ENCODE data around the gene TNN. TPM values are rescaled to one million over a fixed set of nuclear protein-coding genes. Genes with fewer than 3 reads are reported as not detected.

TNN gene
- total and polyA plus RNA-seq, 10 of the 15 experiments (the other 5 are each of a cell fraction or from before 2014, with no cell fraction given): 0.05 to 0.17 (median 0.11) TPM

DNA sequence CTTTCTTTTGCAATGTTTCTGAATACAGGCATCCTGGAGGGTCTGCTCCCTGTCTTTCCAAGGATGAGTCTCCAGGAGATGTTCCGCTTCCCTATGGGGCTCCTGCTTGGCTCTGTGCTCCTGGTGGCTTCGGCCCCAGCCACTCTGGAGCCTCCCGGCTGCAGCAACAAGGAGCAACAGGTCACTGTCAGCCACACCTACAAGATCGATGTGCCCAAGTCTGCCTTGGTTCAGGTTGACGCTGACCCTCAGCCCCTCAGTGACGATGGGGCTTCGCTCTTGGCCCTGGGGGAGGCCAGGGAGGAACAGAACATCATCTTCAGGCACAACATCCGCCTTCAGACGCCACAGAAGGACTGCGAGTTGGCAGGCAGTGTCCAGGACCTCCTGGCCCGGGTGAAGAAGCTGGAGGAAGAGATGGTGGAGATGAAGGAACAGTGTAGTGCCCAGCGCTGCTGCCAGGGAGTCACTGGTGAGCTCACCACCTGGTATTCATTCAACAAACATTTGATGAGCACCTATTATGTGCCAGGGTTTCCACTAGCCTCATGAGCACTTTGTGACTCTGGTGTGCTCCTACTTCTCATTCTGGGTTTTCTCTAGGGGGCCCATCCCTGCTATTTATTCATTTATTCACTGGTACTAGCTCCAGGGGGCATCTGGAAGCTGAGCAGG lies 9.9 kb downstream of the TNN start (continued):
- TF ChIP-seq, protein P1, sequence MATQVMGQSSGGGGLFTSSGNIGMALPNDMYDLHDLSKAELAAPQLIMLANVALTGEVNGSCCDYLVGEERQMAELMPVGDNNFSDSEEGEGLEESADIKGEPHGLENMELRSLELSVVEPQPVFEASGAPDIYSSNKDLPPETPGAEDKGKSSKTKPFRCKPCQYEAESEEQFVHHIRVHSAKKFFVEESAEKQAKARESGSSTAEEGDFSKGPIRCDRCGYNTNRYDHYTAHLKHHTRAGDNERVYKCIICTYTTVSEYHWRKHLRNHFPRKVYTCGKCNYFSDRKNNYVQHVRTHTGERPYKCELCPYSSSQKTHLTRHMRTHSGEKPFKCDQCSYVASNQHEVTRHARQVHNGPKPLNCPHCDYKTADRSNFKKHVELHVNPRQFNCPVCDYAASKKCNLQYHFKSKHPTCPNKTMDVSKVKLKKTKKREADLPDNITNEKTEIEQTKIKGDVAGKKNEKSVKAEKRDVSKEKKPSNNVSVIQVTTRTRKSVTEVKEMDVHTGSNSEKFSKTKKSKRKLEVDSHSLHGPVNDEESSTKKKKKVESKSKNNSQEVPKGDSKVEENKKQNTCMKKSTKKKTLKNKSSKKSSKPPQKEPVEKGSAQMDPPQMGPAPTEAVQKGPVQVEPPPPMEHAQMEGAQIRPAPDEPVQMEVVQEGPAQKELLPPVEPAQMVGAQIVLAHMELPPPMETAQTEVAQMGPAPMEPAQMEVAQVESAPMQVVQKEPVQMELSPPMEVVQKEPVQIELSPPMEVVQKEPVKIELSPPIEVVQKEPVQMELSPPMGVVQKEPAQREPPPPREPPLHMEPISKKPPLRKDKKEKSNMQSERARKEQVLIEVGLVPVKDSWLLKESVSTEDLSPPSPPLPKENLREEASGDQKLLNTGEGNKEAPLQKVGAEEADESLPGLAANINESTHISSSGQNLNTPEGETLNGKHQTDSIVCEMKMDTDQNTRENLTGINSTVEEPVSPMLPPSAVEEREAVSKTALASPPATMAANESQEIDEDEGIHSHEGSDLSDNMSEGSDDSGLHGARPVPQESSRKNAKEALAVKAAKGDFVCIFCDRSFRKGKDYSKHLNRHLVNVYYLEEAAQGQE (IDR thresholded peaks at IDR 0.05; ENCODE audit: low read depth, low read length): no peak
- TF ChIP-seq YY1 (IDR thresholded peaks at IDR 0.05; ENCODE audit: low read depth, low read length): no peak
- no peak for TF ChIP-seq FOXM1 (IDR thresholded peaks at IDR 0.05; ENCODE audit: low read depth, low read length)
- TF ChIP-seq BACH1 (IDR thresholded peaks at IDR 0.05; ENCODE audit: borderline replicate concordance): no peak
- no peak for TF ChIP-seq KAT2A (conservative IDR thresholded peaks at IDR 0.05; ENCODE audit: control insufficient read depth, low read depth, low read length)
- no peak for TF ChIP-seq POU2F2 (IDR thresholded peaks at IDR 0.05; ENCODE audit: borderline replicate concordance, low read depth, low read length)

DNA sequence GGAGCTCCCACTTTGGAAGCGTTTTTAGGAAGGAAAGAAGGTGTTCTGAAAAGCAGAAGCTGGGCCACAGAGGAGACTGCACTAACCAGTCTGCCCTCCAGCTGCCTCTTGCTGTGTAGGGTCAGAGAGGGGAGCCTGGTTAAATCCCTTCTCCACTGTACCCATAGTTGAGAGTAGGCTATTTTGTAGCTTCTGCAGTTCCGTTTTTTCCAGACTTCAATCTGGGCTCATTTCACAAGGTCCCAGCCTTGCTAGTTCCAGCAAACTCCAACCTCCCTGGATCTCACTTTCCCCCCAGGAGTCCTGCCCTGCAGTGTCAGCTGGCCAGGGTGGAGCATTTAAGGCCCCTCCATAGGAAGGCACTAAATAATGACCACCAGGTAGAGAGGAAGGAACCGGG lies 11.0 kb downstream of the TNN start:
- Histone ChIP-seq H2AFZ (ENCODE audit: control insufficient read depth, low read depth, low read length) (no peak overlapping the region), H3K9me3 (replicated peaks; ENCODE audit: control insufficient read depth, insufficient read depth, low read length) (no peaks in the 10 kb centered on the region), H3K36me3 (ENCODE audit: control insufficient read depth in 2 of 2, insufficient read depth in 2 of 2, low read length in 1 of 2) (no peaks in the 10 kb centered on the region), H3K27ac (ENCODE audit: control insufficient read depth, insufficient read depth) (no peak overlapping the region), H3K27me3 (replicated peaks in 1 of 2; ENCODE audit: control insufficient read depth in 2 of 2, insufficient read depth in 2 of 2, low read length in 1 of 2) (peaks cover 2% of the 10 kb centered on the region in 2 experiments; a peak in 2 of 4 replicates), H3K79me2 (ENCODE audit: control insufficient read depth, insufficient read depth, low read length) (no peaks in the 10 kb centered on the region), H3K4me3 (no peak overlapping the region), H3K4me2 (ENCODE audit: control insufficient read depth, insufficient read depth) (no peak overlapping the region), H3K9ac (ENCODE audit: control insufficient read depth, insufficient read depth, low read length) (no peak overlapping the region), H4K20me1 (ENCODE audit: control insufficient read depth, insufficient read depth) (no peaks in the 10 kb centered on the region; the same call in 1 of the 2 replicates), H3K4me1 (ENCODE audit: control insufficient read depth, insufficient read depth, low read length) (no peaks in the 10 kb centered on the region)
- RAD21 ChIA-PET (ENCODE audit: unreplicated experiment): no interaction called here
- no TSS peak for BruUV-seq (replicated peaks)
- ATAC-seq (no peak), FAIRE-seq (no peak), DNase-seq (ENCODE audit: low read depth, low spot score) (no peak)
- in situ Hi-C loops (cut with MboI): no loop called here
- intact Hi-C loops (cut with micrococcal nuclease; ENCODE audit: unreplicated experiment): no loop called here
- CTCF ChIA-PET: no interaction called here
- SMC1A ChIA-PET (ENCODE audit: uncharacterized antibody, unreplicated experiment): no interaction called here
- TF ChIP-seq STAT1 (conservative IDR thresholded peaks at IDR 0.05) (no peak), RAD51 (IDR thresholded peaks at IDR 0.05) (no peak), NRF1 (conservative IDR thresholded peaks at IDR 0.05; ENCODE audit: low read depth, low read length) (no peak), CBX3 (IDR thresholded peaks at IDR 0.05; ENCODE audit: borderline replicate concordance, low read depth) (no peak), FOXM1 (IDR thresholded peaks at IDR 0.05; ENCODE audit: low read depth, low read length) (no peak), MTA3 (IDR thresholded peaks at IDR 0.05; ENCODE audit: borderline replicate concordance, low read length) (no peak), POLR2A (IDR thresholded peaks at IDR 0.05; ENCODE audit: low read depth, low read length) (no peak), BCL11A (IDR thresholded peaks at IDR 0.05; ENCODE audit: low read depth, low read length) (no peak)
- TF ChIP-seq, protein P2, sequence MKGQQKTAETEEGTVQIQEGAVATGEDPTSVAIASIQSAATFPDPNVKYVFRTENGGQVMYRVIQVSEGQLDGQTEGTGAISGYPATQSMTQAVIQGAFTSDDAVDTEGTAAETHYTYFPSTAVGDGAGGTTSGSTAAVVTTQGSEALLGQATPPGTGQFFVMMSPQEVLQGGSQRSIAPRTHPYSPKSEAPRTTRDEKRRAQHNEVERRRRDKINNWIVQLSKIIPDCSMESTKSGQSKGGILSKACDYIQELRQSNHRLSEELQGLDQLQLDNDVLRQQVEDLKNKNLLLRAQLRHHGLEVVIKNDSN (IDR thresholded peaks at IDR 0.05; ENCODE audit: borderline replicate concordance, extremely low read length, insufficient read depth, low read depth, low read length): no peak
- POLR2A ChIA-PET: interaction anchor here (0.6 kb wide), 1 partner anchor 1241 kb away, joined by 3 read pairs; no protein-coding TSS in a partner anchor
- WGBS (ENCODE audit: insufficient coverage, insufficient replicate concordance, low lambda C conversion rate, missing lambda C conversion rate): 27% methylated on average over 3 of the region's 3 CpGs

Data from GM12878 (cell line).